ENCODE data around the gene SLC25A19.

SLC25A19 gene

GRCh38 chr17:75240394-75241142, 48.7 kb downstream of the SLC25A19 start:
- peaks cover 0 to 75% (median 11%) of the 10 kb centered on the region in 11 experiments; a peak in 12 of 22 replicates for H4K20me1 ChIP-seq
- H3K4me1 ChIP-seq = peaks cover 50 to 84% (median 70%) of the 10 kb centered on the region in 10 experiments
- peak overlapping the region in 8 of 11 experiments; percentile 23 to 89 (median 58); a peak in 13 of 22 replicates for H3K27ac ChIP-seq
- H3K4me2 ChIP-seq = peak overlapping the region in 8 of 11 experiments; percentile 9 to 47 (median 26); a peak in 11 of 22 replicates
- H3K4me3 ChIP-seq = no peak overlapping the region
- TF ChIP-seq Cebpa-rat (IDR thresholded peaks at IDR 0.05) = no peak
- no peaks in the 10 kb centered on the region for H3K27me3 ChIP-seq
- peaks cover 83 to 100% (median 92%) of the 10 kb centered on the region in 11 experiments for H3K36me3 ChIP-seq
- H3K9ac ChIP-seq = peak overlapping the region in 7 of 11 experiments; percentile 11 to 71 (median 38); a peak in 9 of 22 replicates
- H3K9me3 ChIP-seq (replicated peaks in 1 of 11) = no peaks in the 10 kb centered on the region

GRCh38 chr17:75239778-75240393, 49.3 kb downstream of the SLC25A19 start:
- peaks cover 87 to 100% (median 93%) of the 10 kb centered on the region in 11 experiments for H3K36me3 ChIP-seq
- H3K9me3 ChIP-seq (replicated peaks in 1 of 11) = no peaks in the 10 kb centered on the region
- TF ChIP-seq Cebpa-rat (IDR thresholded peaks at IDR 0.05) = no peak
- H3K4me2 ChIP-seq = peak overlapping the region in 3 of 11 experiments; percentile 13 to 47 (median 30); a peak in 3 of 22 replicates
- H3K4me3 ChIP-seq = no peak overlapping the region
- peaks cover 0 to 74% (median 11%) of the 10 kb centered on the region in 11 experiments; a peak in 13 of 22 replicates for H4K20me1 ChIP-seq
- H3K9ac ChIP-seq = peak overlapping the region in 2 of 11 experiments; percentile 20 to 38; a peak in 2 of 22 replicates
- peak overlapping the region in 7 of 11 experiments; percentile 7 to 89 (median 37); a peak in 9 of 22 replicates for H3K27ac ChIP-seq
- H3K27me3 ChIP-seq = no peaks in the 10 kb centered on the region
- H3K4me1 ChIP-seq = peaks cover 43 to 77% (median 63%) of the 10 kb centered on the region in 10 experiments

GRCh38 chr17:75239214-75239613, 50.0 kb downstream of the SLC25A19 start:
- Histone ChIP-seq H3K36me3 (peaks cover 94 to 100% (median 99%) of the 10 kb centered on the region in 11 experiments), H3K4me2 (0 out of 22 replicates have a peak overlapping the region, but pooled peaks of 1 of the 11 experiments have one; percentile 24), H3K9me3 (replicated peaks in 1 of 11) (no peaks in the 10 kb centered on the region), H3K27ac (peak overlapping the region in 5 of 11 experiments; percentile 7 to 84 (median 66); a peak in 5 of 22 replicates), H4K20me1 (peaks cover 0 to 72% (median 10%) of the 10 kb centered on the region in 11 experiments; a peak in 13 of 22 replicates), H3K4me1 (peaks cover 36 to 70% (median 56%) of the 10 kb centered on the region in 10 experiments), H3K27me3 (no peaks in the 10 kb centered on the region), H3K4me3 (no peak overlapping the region), H3K9ac (peak overlapping the region in 5 of 11 experiments; percentile 10 to 56 (median 41); a peak in 3 of 22 replicates)
- no peak for TF ChIP-seq Cebpa-rat (IDR thresholded peaks at IDR 0.05)

DNA sequence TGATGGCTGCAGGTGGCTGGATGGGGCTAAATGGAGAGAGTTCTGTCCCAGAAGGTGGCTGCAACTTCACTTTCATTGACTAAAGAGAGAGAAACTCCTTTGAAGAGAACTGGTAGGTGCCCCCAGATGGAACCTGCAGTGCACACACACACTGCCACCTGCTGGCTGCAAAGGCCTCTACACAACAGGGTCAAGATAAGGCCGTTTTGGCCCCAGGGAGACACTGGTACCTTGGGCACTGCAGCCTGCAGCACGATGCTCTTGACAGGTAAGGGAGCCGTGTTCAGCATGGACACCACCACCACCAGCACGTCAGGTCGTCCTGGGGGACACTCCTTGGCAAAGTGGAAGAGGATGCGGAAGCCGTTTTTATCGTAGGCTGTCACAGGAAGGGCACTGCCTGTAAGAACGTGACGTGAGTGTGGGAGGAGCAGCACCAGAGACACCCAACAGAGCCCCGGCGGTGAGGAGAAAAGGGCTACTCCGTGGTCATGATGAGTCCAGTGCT, 50.5 kb downstream of the SLC25A19 start:
- Histone ChIP-seq H3K36me3 (peaks cover 98 to 100% (median 99%) of the 10 kb centered on the region in 11 experiments), H4K20me1 (peaks cover 0 to 67% (median 10%) of the 10 kb centered on the region in 11 experiments; a peak in 12 of 22 replicates), H3K4me2 (peak overlapping the region in 8 of 11 experiments; percentile 18 to 73 (median 62); a peak in 11 of 22 replicates), H3K27ac (peak overlapping the region in 8 of 11 experiments; percentile 46 to 84 (median 70); a peak in 14 of 22 replicates), H3K9ac (peak overlapping the region in 8 of 11 experiments; percentile 10 to 71 (median 58); a peak in 10 of 22 replicates), H3K4me1 (peaks cover 31 to 66% (median 51%) of the 10 kb centered on the region in 10 experiments), H3K4me3 (no peak overlapping the region), H3K9me3 (replicated peaks in 1 of 11) (no peaks in the 10 kb centered on the region), H3K27me3 (no peaks in the 10 kb centered on the region)
- TF ChIP-seq Cebpa-rat (IDR thresholded peaks at IDR 0.05) = no peak

DNA sequence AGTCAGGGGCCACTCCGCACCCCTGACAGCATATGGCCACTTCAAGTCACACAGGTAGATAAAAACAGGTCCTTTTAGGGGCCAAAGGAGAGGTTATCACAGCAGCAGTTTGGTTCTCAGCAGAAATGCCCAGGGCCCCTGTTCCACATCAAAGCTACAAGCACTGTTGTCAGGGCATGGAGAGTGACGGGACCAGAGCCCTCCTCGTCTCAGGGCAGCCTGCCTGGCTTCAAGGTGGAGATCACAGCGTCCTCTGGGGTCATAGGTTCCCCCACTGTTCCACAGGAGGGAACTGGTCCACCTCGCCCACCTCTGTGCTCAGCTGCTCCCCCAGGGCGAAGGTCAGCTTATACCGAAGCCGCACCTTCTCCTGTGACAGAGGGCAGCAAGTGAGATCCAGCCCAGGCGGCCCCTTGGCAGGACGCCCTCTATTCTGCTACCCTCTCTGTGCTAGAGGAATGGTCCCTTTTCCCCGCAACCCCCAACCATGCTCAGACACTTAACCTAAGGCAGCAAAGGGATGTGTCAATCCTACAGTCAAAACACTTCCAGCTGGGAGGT, 51.1 kb downstream of the SLC25A19 start:
- Histone ChIP-seq H3K9ac (peak overlapping the region in 10 of 11 experiments; percentile 10 to 71 (median 57); a peak in 18 of 22 replicates), H3K27ac (peak overlapping the region in 8 of 11 experiments; percentile 46 to 84 (median 70); a peak in 16 of 22 replicates), H4K20me1 (peaks cover 0 to 61% (median 10%) of the 10 kb centered on the region in 11 experiments; a peak in 12 of 22 replicates), H3K9me3 (replicated peaks in 1 of 11) (no peaks in the 10 kb centered on the region), H3K4me2 (peak overlapping the region in 9 of 11 experiments; percentile 6 to 73 (median 60); a peak in 16 of 22 replicates), H3K4me3 (no peak overlapping the region), H3K36me3 (peaks cover 97 to 100% (median 99%) of the 10 kb centered on the region in 11 experiments), H3K27me3 (no peaks in the 10 kb centered on the region), H3K4me1 (peaks cover 25 to 59% (median 45%) of the 10 kb centered on the region in 10 experiments; a peak in 19 of 20 replicates)
- TF ChIP-seq Cebpa-rat (IDR thresholded peaks at IDR 0.05) = no peak

DNA sequence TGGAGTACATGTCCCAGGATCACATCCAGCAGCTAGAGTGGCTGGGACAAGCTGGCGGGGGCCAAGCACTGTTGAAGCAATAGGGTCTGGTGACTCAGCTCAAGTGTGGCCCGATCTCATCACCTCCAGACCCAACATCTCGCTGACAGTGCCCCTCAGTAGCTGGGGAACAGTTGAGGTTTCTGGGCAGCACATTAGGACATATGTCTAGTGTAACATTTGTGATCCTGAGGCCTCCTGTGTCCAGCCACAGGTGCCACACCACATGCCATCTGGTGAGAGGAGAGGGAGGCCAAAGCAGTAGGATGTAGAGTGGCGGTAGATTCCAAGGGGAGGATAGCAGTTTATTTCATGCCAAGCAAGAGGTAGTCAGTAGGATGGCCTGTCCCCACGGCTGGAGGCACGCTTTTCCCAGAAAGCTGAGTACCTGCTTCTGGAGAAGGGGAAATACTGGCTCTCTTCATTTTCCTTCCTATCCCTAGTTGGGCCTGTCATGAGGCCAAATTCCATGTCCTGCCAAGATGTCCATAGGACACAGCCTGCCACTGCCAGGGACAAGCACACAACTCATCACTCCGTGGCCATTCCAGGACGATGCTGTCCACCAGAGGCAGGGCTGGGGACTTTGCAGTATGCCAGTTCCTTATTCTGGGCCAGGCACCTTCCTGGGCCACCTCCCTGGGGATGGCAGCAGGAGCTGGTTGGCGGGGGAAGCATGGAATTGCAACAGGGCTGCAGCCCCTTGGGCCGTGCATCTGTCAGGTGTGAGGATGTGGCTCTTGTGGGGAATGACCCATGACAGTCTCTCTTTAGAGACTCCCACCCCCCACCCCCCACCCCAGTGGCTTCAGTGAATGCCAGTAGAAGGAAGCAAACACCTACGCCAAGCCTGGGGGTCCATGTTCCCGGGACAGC, 51.9 kb downstream of the SLC25A19 start:
- H3K9ac ChIP-seq = peak overlapping the region in 9 of 11 experiments; percentile 13 to 71 (median 58); a peak in 16 of 22 replicates
- peak overlapping the region in 8 of 11 experiments; percentile 18 to 73 (median 62); a peak in 15 of 22 replicates for H3K4me2 ChIP-seq
- TF ChIP-seq Cebpa-rat (IDR thresholded peaks at IDR 0.05) = 0 out of 22 replicates have a peak, but pooled peaks of 1 of the 11 experiments have one; percentile 19
- peaks cover 0 to 53% (median 10%) of the 10 kb centered on the region in 11 experiments; a peak in 12 of 22 replicates for H4K20me1 ChIP-seq
- H3K27me3 ChIP-seq = no peaks in the 10 kb centered on the region
- H3K4me1 ChIP-seq = peaks cover 18 to 52% (median 38%) of the 10 kb centered on the region in 10 experiments; a peak in 19 of 20 replicates
- H3K9me3 ChIP-seq (replicated peaks in 1 of 11) = no peaks in the 10 kb centered on the region
- H3K4me3 ChIP-seq = no peak overlapping the region
- H3K27ac ChIP-seq = peak overlapping the region in 8 of 11 experiments; percentile 46 to 84 (median 70); a peak in 16 of 22 replicates
- peaks cover 97 to 100% (median 99%) of the 10 kb centered on the region in 11 experiments for H3K36me3 ChIP-seq

GRCh38 chr17:75232786-75233185, 56.4 kb downstream of the SLC25A19 start:
- Histone ChIP-seq H3K4me1 (peaks cover 24 to 53% (median 48%) of the 10 kb centered on the region in 10 experiments), H3K4me3 (no peak overlapping the region), H3K9me3 (replicated peaks in 1 of 11) (no peaks in the 10 kb centered on the region), H4K20me1 (peaks cover 0 to 20% (median 0%) of the 10 kb centered on the region in 11 experiments; a peak in 8 of 22 replicates), H3K4me2 (no peak overlapping the region), H3K9ac (no peak overlapping the region; a peak in 4 of 22 replicates), H3K36me3 (peaks cover 80 to 92% (median 85%) of the 10 kb centered on the region in 11 experiments), H3K27me3 (no peaks in the 10 kb centered on the region), H3K27ac (peak overlapping the region in 6 of 11 experiments; percentile 14 to 97 (median 96); a peak in 10 of 22 replicates)
- no peak for TF ChIP-seq Cebpa-rat (IDR thresholded peaks at IDR 0.05)

All from BLaER1 treated with 17β-estradiol and CSF1 and Interleukin-3, amounts not matched to agents 10 nM and 100 nM (cell line).